HG03457 (cell line): ENCODE results near the gene ZNF668.

Source experiments
- ATAC-seq: cut with Tn5 transposase; IDR thresholded peaks from one replicate; pipeline ENCODE4 v1.9.1; 2021; ENCODE audit warnings: moderate number of reproducible peaks; ENCODE audit not compliant: unreplicated experiment

Gene ZNF668

DNA sequence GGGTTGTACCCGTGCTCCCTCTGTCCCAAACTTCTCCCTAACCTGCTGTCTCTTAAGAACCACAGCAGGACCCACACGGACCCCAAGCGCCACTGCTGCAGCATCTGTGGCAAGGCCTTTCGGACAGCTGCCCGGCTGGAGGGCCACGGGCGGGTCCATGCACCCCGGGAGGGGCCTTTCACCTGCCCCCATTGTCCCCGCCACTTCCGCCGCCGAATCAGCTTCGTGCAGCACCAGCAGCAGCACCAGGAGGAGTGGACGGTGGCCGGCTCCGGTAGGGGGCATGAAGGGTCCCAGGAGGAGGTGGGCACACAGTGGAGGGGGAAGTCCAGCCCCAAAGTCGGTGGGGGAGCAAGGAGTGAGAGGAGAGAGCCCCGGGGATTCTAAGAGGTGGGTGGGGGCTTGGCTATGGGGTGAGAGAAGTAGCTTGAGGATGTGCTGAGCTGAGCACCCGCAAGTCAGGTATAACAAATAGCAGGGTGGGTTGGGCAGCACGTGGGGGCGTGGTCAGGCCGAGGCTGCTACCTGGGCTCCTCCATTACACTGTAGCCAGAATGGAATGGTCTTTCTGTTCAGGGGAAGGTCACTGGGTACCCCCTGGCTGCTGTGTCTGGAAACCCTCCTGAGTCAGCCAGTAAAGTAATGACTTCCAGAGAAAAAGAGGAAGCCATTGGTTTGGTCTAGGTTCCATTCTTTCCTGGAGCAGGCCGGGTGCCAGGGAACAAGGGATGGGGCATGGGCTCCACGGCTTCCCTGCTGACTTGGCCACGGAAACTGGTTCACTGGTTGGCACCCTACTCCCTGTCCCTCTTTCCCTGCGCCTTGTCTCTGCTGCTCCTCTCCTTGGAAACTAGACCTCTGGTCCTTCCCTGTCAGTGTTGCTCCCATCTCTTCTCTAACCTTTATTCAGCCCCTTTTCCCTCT lies 7.7 kb upstream of the ZNF668 start:
- no peak for ATAC-seq

DNA sequence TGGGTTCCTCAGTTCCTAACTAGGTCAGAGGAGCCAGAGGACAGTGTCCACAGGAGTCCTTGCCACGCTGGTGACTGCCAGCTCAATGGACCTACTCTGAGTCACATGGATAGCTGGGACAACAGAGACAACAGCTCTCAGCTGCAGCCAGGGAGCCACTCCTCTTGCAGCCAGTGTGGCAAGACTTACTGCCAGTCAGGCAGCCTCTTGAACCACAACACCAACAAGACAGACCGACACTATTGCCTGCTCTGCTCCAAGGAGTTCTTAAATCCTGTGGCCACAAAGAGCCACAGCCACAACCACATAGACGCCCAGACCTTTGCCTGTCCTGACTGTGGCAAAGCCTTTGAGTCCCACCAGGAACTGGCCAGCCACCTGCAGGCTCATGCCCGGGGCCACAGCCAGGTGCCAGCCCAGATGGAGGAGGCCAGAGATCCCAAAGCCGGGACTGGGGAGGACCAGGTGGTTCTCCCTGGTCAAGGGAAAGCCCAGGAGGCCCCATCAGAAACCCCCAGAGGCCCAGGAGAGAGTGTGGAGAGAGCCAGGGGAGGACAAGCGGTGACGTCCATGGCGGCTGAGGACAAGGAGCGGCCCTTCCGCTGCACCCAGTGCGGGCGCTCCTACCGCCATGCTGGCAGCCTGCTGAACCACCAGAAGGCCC lies 6.8 kb upstream of the ZNF668 start:
- no peak for ATAC-seq

DNA sequence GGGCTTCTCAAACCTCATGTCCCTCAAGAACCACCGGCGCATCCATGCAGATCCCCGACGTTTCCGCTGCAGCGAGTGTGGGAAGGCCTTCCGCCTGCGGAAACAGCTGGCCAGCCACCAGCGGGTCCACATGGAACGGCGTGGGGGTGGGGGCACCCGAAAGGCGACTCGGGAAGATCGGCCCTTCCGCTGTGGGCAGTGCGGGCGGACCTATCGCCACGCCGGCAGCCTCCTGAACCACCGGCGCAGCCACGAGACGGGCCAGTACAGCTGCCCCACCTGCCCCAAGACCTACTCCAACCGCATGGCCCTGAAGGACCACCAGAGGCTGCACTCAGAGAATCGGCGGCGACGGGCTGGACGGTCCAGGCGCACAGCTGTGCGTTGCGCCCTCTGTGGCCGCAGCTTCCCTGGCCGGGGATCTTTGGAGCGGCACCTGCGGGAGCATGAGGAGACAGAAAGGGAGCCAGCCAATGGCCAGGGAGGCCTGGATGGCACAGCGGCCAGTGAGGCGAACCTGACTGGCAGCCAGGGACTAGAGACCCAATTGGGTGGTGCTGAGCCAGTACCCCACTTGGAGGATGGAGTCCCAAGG lies 6.1 kb upstream of the ZNF668 start:
- ATAC-seq: no peak

DNA sequence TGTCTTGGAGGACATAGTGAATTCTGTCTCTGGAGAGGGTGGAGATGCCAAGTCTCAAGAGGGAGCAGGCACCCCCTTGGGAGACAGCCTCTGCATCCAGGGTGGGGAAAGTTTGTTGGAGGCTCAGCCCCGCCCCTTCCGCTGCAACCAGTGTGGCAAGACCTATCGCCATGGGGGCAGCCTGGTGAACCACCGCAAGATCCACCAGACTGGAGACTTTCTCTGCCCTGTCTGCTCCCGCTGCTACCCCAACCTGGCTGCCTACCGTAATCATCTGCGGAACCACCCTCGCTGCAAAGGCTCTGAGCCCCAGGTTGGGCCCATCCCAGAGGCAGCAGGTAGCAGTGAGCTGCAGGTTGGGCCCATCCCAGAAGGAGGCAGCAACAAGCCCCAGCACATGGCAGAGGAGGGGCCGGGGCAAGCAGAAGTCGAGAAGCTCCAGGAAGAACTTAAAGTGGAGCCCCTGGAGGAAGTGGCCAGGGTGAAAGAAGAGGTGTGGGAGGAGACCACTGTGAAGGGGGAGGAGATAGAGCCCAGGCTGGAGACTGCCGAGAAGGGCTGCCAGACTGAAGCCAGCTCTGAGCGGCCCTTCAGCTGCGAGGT lies 5.4 kb upstream of the ZNF668 start:
- no peak for ATAC-seq

DNA sequence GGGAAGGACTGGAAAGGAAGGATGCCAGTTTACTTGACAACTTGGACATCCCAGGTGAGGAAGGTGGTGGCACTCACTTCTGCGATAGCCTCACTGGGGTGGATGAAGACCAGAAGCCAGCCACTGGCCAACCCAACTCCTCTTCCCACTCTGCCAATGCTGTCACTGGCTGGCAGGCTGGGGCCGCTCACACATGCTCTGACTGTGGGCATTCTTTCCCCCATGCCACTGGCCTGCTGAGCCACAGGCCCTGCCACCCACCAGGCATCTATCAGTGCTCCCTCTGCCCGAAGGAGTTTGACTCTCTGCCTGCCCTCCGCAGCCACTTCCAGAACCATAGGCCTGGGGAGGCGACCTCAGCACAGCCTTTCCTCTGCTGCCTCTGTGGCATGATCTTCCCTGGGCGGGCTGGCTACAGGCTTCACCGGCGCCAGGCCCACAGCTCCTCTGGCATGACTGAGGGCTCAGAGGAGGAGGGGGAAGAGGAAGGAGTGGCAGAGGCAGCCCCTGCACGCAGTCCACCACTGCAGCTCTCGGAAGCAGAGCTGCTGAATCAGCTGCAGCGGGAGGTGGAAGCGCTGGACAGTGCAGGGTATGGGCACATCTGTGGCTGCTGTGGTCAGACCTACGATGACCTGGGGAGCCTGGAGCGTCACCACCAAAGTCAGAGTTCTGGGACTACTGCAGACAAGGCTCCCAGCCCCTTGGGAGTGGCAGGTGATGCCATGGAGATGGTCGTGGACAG lies 4.7 kb upstream of the ZNF668 start:
- ATAC-seq: no peak

DNA sequence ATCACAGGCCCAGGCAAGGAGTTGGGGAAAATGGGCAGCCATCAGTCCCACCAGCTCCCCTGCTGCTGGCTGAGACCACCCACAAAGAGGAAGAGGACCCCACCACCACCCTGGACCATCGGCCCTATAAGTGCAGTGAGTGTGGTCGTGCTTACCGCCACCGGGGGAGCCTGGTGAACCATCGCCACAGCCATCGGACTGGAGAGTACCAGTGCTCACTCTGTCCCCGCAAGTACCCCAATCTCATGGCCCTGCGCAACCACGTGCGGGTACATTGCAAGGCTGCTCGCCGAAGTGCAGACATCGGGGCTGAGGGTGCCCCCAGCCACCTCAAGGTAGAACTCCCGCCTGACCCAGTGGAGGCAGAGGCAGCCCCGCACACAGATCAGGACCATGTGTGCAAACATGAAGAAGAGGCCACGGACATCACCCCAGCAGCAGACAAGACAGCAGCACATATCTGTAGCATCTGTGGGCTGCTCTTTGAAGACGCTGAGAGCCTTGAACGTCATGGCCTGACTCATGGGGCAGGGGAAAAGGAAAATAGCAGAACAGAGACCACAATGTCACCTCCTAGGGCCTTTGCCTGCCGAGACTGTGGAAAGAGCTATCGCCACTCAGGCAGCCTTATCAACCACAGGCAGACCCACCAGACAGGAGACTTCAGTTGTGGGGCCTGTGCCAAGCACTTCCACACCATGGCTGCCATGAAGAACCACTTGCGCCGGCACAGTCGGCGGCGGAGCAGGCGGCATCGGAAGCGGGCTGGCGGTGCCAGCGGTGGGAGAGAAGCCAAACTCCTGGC lies 3.8 kb upstream of the ZNF668 start:
- ATAC-seq: no peak

DNA sequence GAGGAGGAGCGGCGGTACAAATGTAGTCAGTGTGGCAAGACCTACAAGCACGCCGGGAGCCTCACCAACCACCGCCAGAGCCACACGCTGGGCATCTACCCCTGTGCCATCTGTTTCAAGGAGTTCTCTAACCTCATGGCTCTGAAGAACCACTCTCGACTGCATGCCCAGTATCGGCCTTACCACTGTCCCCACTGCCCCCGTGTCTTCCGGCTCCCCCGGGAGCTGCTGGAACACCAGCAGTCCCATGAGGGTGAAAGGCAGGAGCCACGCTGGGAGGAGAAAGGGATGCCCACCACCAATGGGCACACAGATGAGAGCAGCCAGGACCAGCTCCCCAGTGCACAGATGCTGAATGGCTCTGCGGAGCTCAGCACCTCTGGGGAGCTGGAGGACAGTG lies 3.0 kb upstream of the ZNF668 start:
- no peak for ATAC-seq

DNA sequence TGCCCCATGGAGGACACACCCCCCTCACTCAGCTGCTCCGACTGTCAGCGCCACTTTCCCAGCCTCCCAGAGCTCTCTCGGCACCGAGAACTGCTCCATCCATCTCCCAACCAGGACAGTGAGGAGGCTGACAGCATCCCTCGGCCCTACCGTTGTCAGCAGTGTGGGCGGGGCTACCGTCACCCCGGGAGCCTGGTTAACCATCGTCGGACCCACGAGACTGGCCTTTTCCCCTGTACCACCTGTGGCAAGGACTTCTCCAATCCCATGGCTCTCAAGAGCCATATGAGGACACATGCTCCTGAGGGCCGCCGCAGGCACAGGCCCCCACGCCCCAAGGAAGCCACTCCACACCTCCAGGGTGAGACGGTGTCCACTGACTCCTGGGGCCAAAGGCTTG lies 2.3 kb upstream of the ZNF668 start:
- no peak for ATAC-seq

DNA sequence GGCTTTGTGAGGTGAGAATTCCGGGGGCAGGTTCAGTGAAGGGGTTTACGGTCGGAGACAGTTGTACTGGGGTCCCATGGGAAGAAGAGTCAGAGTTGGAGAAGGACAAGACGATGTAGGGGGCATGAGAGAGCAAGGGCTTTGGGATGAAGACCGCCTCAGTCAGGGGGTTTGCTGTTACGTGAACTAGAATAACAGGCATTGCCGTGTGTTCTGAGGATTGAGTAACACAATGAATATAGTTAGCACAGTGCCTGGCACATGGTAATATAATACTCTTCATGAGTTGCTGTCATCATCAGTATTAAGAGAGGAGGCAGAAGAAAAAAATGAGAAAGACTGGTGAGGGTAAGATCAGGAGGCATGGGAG lies 759 bp upstream of the ZNF668 start:
- no peak for ATAC-seq

DNA sequence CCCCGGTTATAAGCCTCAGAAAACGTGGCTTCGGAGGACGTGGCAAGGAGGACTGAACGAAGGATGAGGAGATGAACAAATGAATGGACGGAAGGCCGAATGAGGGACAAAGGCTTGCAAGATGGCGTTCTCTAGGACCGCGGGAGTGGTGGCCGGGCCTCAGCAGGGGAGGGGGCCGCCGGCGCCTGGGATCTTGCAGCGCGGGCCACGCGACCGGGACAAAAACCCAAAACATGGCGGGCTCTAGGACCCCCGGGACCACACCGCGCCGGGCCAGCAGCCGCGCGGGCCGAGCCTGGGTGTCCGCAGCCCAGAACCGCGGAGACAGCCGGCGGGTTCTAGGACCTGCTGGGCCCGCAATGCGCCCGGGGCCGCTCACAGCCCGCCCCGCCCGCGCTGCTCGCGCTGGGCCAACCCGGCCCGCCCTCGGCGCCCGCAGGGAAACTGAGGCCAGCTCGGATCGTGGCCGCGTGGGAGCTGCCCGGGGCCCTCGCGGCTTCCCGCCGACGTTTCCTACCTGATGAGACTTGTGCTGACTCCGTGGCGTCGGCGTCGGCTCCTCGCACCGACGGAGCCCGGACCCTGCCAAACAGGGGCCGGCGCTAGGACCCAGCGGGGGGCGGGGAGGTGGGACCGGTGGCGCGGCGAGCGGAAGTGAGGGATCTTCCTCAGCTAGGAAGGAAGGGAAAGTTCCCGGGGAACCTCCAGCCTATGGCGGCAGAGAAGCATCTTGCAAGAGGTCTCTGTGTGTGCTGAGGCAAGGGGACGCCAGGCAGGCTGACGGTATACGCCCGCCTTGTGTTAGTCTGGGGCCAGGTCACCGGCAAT lies 684 bp downstream of the ZNF668 start:
- ATAC-seq: peak; percentile 52

DNA sequence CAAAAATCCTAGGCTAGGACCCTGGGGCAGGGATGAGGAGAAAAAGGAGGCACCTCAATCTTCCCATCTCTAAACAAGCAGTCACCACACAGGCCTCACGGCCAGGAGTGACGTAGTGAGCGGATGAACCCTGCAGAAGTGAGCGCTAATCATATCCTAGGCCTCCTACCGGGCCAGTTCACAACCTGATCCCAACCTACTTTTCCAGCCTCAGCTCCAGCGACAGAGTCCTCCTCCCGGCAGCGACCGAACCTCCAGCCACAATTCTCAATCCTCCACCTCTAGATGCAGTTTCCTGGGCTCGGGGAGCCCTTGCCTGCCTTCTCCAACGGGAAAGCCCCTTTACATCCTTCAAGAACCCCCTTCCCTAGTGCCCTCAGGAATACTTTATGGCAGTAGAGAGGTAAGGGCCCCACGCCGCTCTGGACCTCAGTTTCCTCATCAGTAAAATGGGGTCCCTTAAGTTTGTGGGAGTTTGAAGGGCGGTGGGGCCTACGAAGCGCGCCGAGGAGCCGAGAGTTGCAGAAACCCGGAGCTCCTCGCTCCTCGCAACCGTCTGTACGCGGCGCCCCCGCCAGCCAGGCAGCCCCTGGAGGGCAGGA lies 1.4 kb downstream of the ZNF668 start:
- no peak for ATAC-seq

DNA sequence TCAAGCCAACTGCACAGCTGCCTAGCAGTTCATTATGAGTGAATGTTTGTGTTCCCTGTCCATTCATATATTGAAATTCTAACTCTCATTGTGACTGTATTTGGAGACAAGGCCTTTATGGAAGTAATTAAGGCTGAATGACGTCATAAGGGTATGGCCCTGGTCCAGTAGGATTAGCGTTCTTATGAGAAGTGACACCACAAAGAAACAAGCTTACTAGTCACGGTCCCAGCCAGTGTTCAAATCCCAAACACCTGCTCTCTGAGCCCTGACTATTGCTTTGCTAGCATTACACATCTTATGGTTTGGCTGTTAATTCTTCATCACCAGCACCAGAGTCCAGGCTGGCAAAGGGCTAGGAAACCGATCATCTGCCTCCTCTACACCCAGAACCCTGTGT lies 2.2 kb downstream of the ZNF668 start:
- no peak for ATAC-seq

DNA sequence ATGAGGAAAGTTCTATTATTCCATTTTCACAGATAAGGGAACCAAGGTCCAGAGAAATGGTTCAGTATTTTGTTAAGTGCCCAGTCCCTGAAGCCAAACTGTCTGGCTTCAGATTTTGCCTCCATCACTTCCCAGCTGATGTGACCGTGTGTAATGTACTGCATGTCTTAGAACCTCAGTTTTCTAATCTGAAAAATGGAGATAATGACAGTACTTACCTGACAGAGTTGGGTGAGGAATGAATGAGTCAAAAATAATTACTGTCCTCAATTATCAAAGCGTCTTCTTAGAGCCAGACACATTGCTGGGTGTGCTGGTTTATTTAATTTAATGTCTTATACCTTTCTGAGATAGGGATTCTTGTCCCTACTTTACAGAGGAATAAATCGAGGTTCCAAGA lies 6.7 kb downstream of the ZNF668 start:
- no peak for ATAC-seq

DNA sequence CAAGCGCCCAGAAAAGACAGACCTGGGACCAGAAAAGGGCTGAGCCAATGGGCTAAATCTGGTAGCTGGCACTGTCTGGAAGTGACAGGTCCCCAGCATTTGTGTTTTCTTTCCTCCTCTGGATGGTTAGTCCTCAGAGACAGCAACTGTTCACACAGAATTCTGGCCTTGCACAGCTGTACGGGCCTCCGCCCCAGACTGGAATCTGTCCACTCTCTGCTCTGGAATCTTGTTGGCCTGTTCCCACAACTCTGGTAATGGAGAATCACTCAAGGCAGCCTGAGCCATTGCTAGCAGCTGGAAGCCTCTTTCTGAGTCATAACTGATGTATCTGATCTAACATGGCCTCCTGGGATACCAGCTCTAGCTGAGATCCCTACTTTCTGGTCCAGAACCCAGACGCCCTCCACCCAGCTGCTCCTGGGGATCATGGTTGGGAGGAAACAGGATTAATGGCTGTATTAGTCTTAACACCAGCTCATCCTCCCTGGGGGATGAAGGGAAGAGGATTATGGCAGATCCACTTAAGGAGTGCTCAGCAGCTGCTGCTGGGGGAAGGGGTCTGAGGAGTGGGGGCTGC lies 9.1 kb downstream of the ZNF668 start:
- ATAC-seq: no peak

DNA sequence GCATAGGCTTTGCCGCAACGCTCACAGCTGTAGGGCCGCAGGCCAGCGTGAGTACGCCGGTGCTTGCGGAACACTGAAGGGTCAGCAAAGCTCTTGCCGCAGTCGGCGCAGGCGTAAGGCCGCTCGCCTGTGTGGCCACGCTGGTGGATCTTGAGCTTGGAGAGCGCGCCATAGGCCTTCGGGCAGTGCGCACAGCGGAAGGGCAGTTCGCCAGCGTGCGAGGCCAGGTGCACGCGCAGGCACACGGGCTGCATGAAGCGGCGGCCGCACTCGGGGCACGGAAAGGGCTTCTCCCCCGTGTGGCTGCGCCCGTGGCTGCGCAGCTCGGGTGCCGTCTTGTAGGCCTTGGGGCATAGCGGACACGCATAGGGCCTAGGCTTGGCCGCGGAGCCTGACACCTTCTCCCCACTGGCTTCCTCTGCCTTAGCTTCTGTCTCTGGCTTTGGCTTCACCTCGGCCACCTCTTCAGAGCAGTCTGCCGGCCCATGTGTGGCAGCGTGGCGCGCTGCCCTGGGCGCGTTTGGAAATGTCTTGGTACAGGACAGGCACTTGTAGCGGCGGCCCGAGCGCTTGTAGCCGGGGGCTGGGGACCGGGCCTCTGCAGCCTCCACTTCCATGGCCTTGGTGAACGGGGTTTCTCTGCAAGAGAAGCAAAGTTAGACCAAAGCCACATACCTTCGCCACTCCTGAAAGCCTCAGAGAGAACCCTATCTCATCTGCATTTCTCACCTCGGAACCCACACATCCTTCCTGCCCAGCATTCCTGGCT lies 10.0 kb downstream of the ZNF668 start:
- no peak for ATAC-seq

DNA sequence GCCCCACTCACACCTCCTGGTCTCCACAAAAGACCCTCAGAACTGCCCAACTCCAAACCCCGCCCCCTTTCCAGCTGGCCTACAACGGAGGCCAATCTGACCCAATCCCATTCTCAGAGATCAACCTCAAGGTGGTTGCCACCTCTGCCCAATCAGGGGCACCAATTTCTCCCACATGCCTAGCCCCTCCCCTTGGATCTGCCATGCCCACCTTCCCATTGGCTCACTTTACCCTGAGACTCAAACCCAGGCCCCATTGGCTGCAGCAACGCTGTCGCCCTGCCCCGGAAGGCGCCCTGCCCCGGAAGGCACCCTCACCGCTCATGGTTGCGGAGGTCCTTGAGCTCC lies 10.6 kb downstream of the ZNF668 start:
- ATAC-seq: no peak

DNA sequence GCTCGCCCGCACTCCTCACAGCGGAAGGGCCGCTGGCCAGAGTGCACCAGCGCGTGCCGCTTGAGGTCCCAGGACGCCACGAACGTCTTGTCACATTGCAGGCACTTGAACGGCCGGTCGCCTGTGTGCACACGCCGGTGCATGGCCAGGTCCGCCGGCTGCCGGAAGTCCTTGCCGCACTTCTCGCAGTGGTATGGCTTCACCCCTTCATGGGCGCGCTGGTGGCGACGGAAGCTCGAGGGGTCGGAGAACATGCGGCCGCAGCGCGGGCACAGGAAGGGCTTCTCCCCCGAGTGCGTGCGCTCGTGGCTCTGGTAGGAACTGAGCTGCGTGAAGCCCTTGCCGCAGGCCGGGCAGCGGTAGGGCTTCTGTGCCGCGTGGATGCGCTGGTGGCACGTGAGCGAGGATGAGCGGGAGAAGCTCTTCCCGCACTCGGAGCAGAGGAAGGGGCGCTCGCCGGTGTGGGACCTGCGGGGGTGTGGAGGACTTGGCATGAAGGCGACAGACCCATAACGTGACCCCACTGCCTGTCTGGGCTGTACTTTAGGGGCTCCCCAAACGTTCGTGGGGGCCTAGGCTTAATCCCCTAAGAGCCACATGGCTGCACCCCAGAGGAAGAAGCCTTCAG lies 12.1 kb downstream of the ZNF668 start:
- ATAC-seq: no peak
